Mucosa of descending colon (tissue), 3 donors: ENCODE measurements around the gene AP3S2. TPM values are rescaled to one million over a fixed set of nuclear protein-coding genes. Genes with fewer than 3 reads are reported as not detected.

Source experiments
- ATAC-seq: fragments of 200-7000 bp; cut with Tn5 transposase; one replicate; pipeline ENCODE4 v1.9.1; 2020; ENCODE audit warnings: mild to moderate bottlenecking, moderate library complexity
- DNase-seq, 3 donors: peaks; one replicate each; pipeline ENCODE4 v3.0.0-alpha.2; 2020
- H3K36me3 ChIP-seq: fragments of 200-600 bp; one replicate; pipeline ENCODE4 v1.8.0; 2021; ENCODE audit warnings: low read depth, mild to moderate bottlenecking
- H3K4me1 ChIP-seq: fragments of 200-600 bp; one replicate; pipeline ENCODE4 v1.8.0; 2021; ENCODE audit warnings: low read depth, mild to moderate bottlenecking
- H3K4me3 ChIP-seq: fragments of 200-600 bp; one replicate; pipeline ENCODE4 v1.8.0; 2021; ENCODE audit warnings: mild to moderate bottlenecking
- H3K9me3 ChIP-seq: fragments of 200-600 bp; one replicate; pipeline ENCODE4 v1.8.0; 2021; ENCODE audit warnings: mild to moderate bottlenecking
- intact Hi-C, 2 donors: fragments of 100-400 bp; cut with DNase I in 1 of 2; cut with micrococcal nuclease in 1 of 2; formaldehyde crosslinking; loops; one replicate each; pipeline versions ENCODE4 v1.11.0 to v1.11.1; 2022; cut with DNase I, micrococcal nuclease
- total RNA-seq, 3 donors: library from RNA; stranded (reverse); fragmentation: NEBNext Ultra II Directional in 2 of 3; extraction: Animal tissue kit (Norgen Biotek cat#: 25700) in 2 of 3; gene quantifications; one replicate each; pipeline versions ENCODE4 v1.2.1 to v1.2.4, GENCODE V29; 2021 to 2023
- TF ChIP-seq, protein P1 (sequence below): fragments of 200-600 bp; IDR thresholded peaks from one replicate; pipeline ENCODE4 v1.8.0; 2022; ENCODE audit warnings: antibody characterized with exemption, mild to moderate bottlenecking
- donor health status: DM: no; HTN: no; CAD: no; lungs with moderate emphysema.
- donor health status: DM: no; HTN: no; CAD: no.
- donor health status: DM: no; HTN: yes; CAD: no.

AP3S2 gene
- total RNA-seq, 3 donors from 2014 or later: 56.1 to 93.4 (median 65.1) TPM

DNA sequence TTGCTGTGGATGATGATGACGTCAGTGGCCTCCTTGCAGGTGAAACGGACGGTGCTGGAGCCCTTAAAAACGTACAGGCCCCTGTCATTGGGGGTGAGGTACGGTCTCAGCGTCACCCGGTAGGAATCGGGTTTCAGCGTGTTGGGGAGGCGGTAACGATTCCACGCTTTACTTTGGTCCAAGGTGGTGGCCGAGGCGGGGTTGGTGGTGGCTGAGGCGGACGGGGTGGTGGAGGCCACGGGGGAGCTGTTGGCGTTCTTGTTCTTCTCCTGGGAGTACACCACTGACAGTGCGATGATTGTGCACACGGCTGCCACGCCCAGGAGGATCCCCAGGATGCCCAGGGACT, 87.6 kb downstream of the AP3S2 start:
- ATAC-seq (no peak), DNase-seq (no peak)
- TF ChIP-seq, protein P1, sequence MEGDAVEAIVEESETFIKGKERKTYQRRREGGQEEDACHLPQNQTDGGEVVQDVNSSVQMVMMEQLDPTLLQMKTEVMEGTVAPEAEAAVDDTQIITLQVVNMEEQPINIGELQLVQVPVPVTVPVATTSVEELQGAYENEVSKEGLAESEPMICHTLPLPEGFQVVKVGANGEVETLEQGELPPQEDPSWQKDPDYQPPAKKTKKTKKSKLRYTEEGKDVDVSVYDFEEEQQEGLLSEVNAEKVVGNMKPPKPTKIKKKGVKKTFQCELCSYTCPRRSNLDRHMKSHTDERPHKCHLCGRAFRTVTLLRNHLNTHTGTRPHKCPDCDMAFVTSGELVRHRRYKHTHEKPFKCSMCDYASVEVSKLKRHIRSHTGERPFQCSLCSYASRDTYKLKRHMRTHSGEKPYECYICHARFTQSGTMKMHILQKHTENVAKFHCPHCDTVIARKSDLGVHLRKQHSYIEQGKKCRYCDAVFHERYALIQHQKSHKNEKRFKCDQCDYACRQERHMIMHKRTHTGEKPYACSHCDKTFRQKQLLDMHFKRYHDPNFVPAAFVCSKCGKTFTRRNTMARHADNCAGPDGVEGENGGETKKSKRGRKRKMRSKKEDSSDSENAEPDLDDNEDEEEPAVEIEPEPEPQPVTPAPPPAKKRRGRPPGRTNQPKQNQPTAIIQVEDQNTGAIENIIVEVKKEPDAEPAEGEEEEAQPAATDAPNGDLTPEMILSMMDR: no peak
- no peaks in the 10 kb centered on the region for H3K36me3 ChIP-seq
- no peaks in the 10 kb centered on the region for H3K9me3 ChIP-seq
- intact Hi-C loops: no loop called here
- peaks cover 5% of the 10 kb centered on the region for H3K4me1 ChIP-seq
- H3K4me3 ChIP-seq: no peak overlapping the region

DNA sequence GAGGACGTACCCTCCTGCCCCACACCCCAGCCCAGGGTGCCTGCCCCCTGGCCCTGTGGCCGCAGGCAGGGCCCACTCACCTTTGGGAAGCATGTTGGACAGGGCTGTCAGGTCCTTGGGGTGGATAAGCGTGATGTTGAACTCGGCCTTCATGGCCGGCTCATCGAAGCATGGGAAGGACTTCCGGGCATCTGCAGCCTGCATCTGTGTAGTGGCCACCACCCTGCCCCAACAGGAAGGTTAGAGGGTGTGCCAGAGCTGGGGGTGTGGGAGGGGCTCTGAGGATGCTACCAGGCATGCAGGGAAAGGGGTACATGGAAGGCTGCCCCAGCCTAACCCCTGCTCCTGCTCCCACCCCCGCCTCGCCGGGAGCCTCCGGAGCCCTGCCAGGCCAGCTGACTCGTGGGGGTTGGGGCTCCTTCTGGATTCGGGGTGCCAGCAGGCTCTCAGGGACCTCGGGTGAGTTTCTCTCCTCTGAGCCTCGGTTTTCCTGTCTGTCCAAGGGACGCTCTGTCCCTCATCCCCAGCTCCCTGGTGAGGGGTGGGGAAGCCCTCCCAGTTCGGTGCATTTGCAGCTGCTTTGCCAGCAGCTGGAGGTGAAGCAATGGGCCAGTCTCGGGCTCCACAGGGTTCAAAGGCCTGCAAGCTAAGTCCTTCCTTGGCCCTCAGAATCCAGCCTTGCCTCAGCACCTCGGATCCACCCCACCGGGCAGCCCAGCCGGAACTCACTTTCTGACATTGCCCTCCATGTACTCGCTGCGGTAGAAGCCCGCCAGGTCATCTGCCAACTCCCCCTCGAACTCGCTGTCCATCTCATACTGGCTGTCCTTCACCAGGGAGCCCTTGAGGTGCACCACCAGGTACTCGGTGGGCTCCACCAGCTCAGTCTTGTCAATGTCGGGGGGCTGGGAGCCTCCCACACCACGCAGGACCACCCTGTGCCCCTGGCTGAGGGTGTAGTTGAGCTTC, 88.3 kb downstream of the AP3S2 start:
- TF ChIP-seq, protein P1: no peak
- Histone ChIP-seq H3K36me3 (no peaks in the 10 kb centered on the region), H3K4me3 (no peak overlapping the region), H3K4me1 (peaks cover 5% of the 10 kb centered on the region), H3K9me3 (no peaks in the 10 kb centered on the region)
- DNase-seq: peak in 2 of 3 donors; percentile 30 to 40
- ATAC-seq: no peak
- intact Hi-C loops: no loop called here

DNA sequence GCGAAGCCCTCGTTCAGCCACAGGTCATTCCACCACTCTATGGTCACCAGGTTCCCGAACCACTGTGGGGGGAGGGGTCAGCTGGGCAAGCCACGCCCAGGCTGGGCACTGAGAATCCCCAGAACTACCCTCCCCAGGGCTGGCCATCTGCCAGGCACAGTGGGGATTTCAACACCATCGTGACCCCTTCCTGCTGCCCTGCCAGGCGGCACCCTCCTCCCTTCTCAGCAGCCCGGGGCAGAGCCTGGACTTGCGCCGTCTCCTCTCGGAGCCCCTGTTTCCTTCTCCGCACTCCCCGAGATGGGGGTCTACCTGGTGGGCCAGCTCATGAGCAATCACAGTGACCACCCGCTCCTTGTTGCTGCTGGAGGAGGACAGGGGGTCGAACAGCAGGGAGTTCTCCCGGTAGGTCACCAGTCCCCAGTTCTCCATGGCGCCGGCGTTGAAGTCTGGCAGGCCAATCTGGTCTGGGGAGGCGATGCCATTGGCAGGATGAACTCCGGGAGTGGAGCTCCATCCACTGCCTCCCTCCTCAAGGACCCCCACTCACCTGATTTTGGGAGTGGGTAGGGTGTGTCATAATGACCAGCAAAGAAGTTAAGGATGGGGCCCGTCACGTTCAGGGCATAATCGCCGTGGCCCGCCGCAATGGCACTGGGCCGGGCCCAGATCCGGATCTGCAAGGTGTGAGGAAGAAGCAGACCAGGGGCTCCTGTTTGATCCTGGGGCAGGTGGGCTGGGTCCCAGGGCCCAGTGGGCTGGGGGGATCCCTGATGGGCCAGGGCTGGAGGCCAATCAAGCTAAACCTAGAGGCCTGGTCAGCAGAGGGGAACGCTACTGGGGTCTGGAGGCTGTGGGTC, 89.6 kb downstream of the AP3S2 start:
- intact Hi-C loops: no loop called here
- no peak overlapping the region for H3K4me3 ChIP-seq
- peaks cover 5% of the 10 kb centered on the region for H3K4me1 ChIP-seq
- ATAC-seq: no peak
- TF ChIP-seq, protein P1: no peak
- H3K36me3 ChIP-seq: no peaks in the 10 kb centered on the region
- no peaks in the 10 kb centered on the region for H3K9me3 ChIP-seq
- peak in 2 of 3 donors; percentile 27 to 50 for DNase-seq

DNA sequence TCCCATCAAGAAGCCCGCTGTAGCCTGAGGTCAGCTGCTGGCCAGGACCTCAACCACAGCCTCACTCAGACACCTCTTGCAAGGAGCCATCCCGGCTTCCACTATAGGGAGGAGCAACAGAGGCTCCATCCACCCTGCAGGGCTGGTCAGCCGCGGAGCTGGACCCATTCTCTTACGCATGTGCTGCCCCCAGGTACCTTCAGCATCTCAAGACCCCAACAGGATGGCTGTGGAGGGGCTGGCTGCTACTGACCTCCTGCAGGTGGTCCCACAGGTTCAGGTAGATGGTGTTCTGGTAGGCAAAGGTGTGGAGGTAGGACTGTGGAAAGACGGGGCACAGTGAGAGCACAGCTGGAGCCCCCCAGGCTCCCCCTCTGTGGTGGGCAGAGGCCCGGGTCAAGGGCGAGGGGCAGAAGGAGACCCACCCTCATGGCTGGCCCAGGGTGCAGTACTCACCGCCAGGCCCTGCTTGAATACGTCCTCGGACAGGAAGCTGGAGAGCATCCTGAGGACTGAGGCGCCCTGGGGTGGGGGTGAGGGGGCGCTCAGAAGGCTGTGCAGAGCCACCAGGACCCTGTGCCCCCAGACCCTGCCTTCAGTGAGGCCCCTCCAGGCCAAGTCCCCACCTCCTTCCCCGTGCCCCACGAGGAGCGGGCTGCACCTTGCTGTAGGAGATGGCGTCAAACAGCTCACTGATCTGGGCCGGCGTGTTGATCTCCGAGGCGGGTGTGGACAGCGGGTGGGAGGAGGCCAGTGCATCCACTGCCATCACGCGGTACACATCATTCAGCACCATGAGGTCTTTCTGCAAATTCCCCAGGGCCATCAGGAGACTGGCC, 90.6 kb downstream of the AP3S2 start:
- no peak for ATAC-seq
- no peaks in the 10 kb centered on the region for H3K36me3 ChIP-seq
- intact Hi-C loops: no loop called here
- no peaks in the 10 kb centered on the region for H3K9me3 ChIP-seq
- H3K4me3 ChIP-seq: no peak overlapping the region
- peak in 2 of 3 donors; percentile 23 to 46 for DNase-seq
- TF ChIP-seq, protein P1: no peak
- peaks cover 5% of the 10 kb centered on the region for H3K4me1 ChIP-seq
